ENCODE measurements around the gene C6orf62. TPM values are rescaled to one million over a fixed set of nuclear protein-coding genes. Genes with fewer than 3 reads are reported as not detected.
A peak's percentile ranks its signal among the peaks of the same experiment; 100 is the strongest.

C6orf62 gene
- total and polyA plus RNA-seq, 2 experiments from 2014 or later: 66.7 to 79.9 TPM

DNA sequence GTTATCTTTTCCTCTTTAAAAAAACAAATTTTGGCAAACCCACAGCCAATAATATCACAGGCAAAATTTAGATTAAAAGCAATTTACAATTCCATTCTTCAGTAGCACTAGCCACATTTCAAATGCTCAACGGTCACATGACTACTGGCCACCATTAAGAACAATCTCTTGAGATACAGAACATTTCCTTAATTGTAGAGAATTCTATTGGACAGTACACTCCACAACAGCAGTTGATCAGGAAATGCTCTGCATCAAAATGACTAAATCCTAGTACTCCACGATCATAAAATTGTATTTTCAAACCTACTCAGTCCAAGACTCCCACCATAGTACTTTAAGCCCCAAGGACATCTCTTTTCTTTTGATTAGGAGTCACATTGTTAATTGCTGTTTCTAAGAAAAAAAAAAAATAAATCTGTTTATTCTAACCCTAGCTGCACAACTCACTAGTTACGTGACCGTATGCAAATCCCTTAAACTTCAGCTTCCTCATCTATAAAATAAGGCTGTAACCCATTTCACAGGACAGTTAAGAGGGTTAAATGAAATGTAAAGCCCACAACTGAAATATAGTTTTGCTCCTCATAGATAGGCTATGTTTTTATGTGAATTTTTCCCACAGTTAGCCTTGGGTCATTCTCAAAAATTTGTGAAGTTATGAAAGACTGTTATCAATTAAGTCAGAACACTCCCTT is 9.8 kb downstream of the C6orf62 start:
- Mint-ChIP-seq H3K27me3 (ENCODE audit: insufficient read depth, low read depth, poor library complexity) (peaks cover 3% of the 10 kb centered on the region), H3K4me1 (no peaks in the 10 kb centered on the region), H3K27ac (no peak overlapping the region; the same call in 1 of the 2 replicates), H3K9me3 (no peaks in the 10 kb centered on the region), H3K4me3 (no peak overlapping the region), H3K36me3 (ENCODE audit: low read depth) (peaks cover 92% of the 10 kb centered on the region)
- no peak overlapping the region for H2AFZ ChIP-seq
- peaks cover 54% of the 10 kb centered on the region for H3K79me2 ChIP-seq (replicated peaks; ENCODE audit: insufficient read depth)
- H3K36me3 ChIP-seq (ENCODE audit: insufficient read depth): peaks cover 65% of the 10 kb centered on the region
- no peaks in the 10 kb centered on the region for H3K9me2 ChIP-seq (ENCODE audit: insufficient read depth)
- H3K4me3 ChIP-seq: no peak overlapping the region
- H4K20me1 ChIP-seq (replicated peaks; ENCODE audit: insufficient read depth): peaks cover 31% of the 10 kb centered on the region
- H3K27ac ChIP-seq (ENCODE audit: low read depth): 0 out of 2 replicates have a peak overlapping the region, but pooled peaks have one; percentile 39
- no peak overlapping the region for H3K4me2 ChIP-seq
- DNase-seq (ENCODE audit: low spot score): no peak
- TF ChIP-seq NANOG (IDR thresholded peaks at IDR 0.05; ENCODE audit: borderline replicate concordance): no peak
- H3K4me1 ChIP-seq (ENCODE audit: insufficient read depth): no peaks in the 10 kb centered on the region
- no peaks in the 10 kb centered on the region for H3K27me3 ChIP-seq (ENCODE audit: insufficient read depth)
- peaks cover 12% of the 10 kb centered on the region; the same call in 1 of the 2 replicates for H3F3A ChIP-seq (replicated peaks; ENCODE audit: low read depth)
- ATAC-seq: no peak

DNA sequence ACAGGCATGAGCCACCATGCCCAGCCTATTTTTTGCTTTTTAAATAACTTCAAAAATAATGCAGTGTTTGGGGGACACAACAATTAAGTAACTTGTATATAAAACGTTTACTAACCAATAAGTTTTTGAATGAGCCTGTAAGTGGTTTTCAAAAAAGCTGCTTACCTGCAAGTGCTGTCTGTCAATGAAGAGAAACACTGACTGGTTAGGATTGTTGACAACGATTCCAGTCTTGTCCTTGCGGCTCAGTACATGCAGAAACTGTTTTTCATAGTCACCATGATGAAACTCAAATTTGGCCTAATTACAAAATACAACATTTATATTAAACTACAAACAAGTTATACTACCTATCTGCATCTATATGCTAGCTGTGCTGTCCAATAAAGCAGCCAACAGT is 10.3 kb downstream of the C6orf62 start:
- Mint-ChIP-seq H3K9me3 (no peaks in the 10 kb centered on the region), H3K27ac (no peak overlapping the region; the same call in 1 of the 2 replicates), H3K4me3 (no peak overlapping the region), H3K27me3 (ENCODE audit: insufficient read depth, low read depth, poor library complexity) (peaks cover 3% of the 10 kb centered on the region), H3K36me3 (ENCODE audit: low read depth) (peaks cover 92% of the 10 kb centered on the region), H3K4me1 (peaks cover 5% of the 10 kb centered on the region; the same call in 1 of the 3 replicates)
- H3K27ac ChIP-seq (ENCODE audit: low read depth): peak overlapping the region; percentile 39; the same call in 1 of the 2 replicates
- TF ChIP-seq EZH2phosphoT487 (IDR thresholded peaks at IDR 0.05; ENCODE audit: unreplicated experiment) (no peak), ZNF114 (CRISPR knock-in tag; IDR thresholded peaks at IDR 0.05) (no peak), JUNB (IDR thresholded peaks at IDR 0.05; ENCODE audit: unreplicated experiment) (no peak), CREB1 (CRISPR knock-in tag; IDR thresholded peaks at IDR 0.05; ENCODE audit: low read depth) (no peak), NANOG (IDR thresholded peaks at IDR 0.05; ENCODE audit: borderline replicate concordance) (no peak), STAT1 (IDR thresholded peaks at IDR 0.05; ENCODE audit: unreplicated experiment) (no peak), ETS1 (IDR thresholded peaks at IDR 0.05) (no peak)
- no peaks in the 10 kb centered on the region for H3K27me3 ChIP-seq (ENCODE audit: insufficient read depth)
- H2AFZ ChIP-seq: no peak overlapping the region
- H3K36me3 ChIP-seq (ENCODE audit: insufficient read depth): peaks cover 60% of the 10 kb centered on the region
- H3K79me2 ChIP-seq (replicated peaks; ENCODE audit: insufficient read depth): peaks cover 49% of the 10 kb centered on the region
- ATAC-seq (no peak), DNase-seq (ENCODE audit: low spot score) (no peak)
- peaks cover 17% of the 10 kb centered on the region for H3F3A ChIP-seq (replicated peaks; ENCODE audit: low read depth)
- H3K4me3 ChIP-seq: no peak overlapping the region
- peaks cover 28% of the 10 kb centered on the region for H4K20me1 ChIP-seq (replicated peaks; ENCODE audit: insufficient read depth)
- H3K9me2 ChIP-seq (ENCODE audit: insufficient read depth): no peaks in the 10 kb centered on the region
- H3K4me2 ChIP-seq: no peak overlapping the region
- H3K4me1 ChIP-seq (ENCODE audit: insufficient read depth): no peaks in the 10 kb centered on the region

- H2AFZ ChIP-seq: no peak overlapping the region
- H3K4me3 ChIP-seq: no peak overlapping the region
- H3K27me3 Mint-ChIP-seq (ENCODE audit: insufficient read depth, low read depth, poor library complexity): peaks cover 3% of the 10 kb centered on the region
- H3K4me3 Mint-ChIP-seq: no peak overlapping the region
- peaks cover 6% of the 10 kb centered on the region; the same call in 1 of the 3 replicates for H3K4me1 Mint-ChIP-seq
- H3F3A ChIP-seq (replicated peaks; ENCODE audit: low read depth): peaks cover 35% of the 10 kb centered on the region
- H3K27ac ChIP-seq (ENCODE audit: low read depth): peak overlapping the region; percentile 62; the same call in 1 of the 2 replicates
- H3K4me2 ChIP-seq: no peak overlapping the region
- ATAC-seq: no peak
- H3K9me3 Mint-ChIP-seq: no peaks in the 10 kb centered on the region
- H4K20me1 ChIP-seq (replicated peaks; ENCODE audit: insufficient read depth): peaks cover 15% of the 10 kb centered on the region
- H3K79me2 ChIP-seq (replicated peaks; ENCODE audit: insufficient read depth): peaks cover 10% of the 10 kb centered on the region
- H3K4me1 ChIP-seq (ENCODE audit: insufficient read depth): no peaks in the 10 kb centered on the region
- H3K36me3 Mint-ChIP-seq (ENCODE audit: low read depth): peaks cover 87% of the 10 kb centered on the region
- DNase-seq (ENCODE audit: low spot score): no peak
- no peaks in the 10 kb centered on the region for H3K9me2 ChIP-seq (ENCODE audit: insufficient read depth)
- no peak overlapping the region for H3K27ac Mint-ChIP-seq
- H3K36me3 ChIP-seq (ENCODE audit: insufficient read depth): peaks cover 58% of the 10 kb centered on the region
- H3K27me3 ChIP-seq (ENCODE audit: insufficient read depth): no peaks in the 10 kb centered on the region
- TF ChIP-seq ZNF114 (CRISPR knock-in tag; IDR thresholded peaks at IDR 0.05) (no peak), EZH2 (IDR thresholded peaks at IDR 0.05; ENCODE audit: low read depth, unreplicated experiment) (no peak), STAT1 (IDR thresholded peaks at IDR 0.05; ENCODE audit: unreplicated experiment) (no peak), CREB1 (CRISPR knock-in tag; IDR thresholded peaks at IDR 0.05; ENCODE audit: low read depth) (no peak), EZH2phosphoT487 (IDR thresholded peaks at IDR 0.05; ENCODE audit: unreplicated experiment) (no peak), JUNB (IDR thresholded peaks at IDR 0.05; ENCODE audit: unreplicated experiment) (no peak), CTCF (conservative IDR thresholded peaks at IDR 0.05; ENCODE audit: low read depth in 2 of 2) (no peak)
Observed at GRCh38 chr6:24704468-24704867, 14.5 kb downstream of the C6orf62 start.
